Esophagus squamous epithelium (tissue), 4 donors: ENCODE results near the gene NAA35.

Experiments
- CTCF ChIP-seq, 6 experiments: fragments of 450-650 bp in 4 of 6; fragments of 200-600 bp in 2 of 6; sonication (generic) in 2 of 6; IDR thresholded peaks; one replicate each; pipeline ENCODE4 v1.5.1; 2016 to 2019; ENCODE audit warnings: antibody characterized with exemption in 6 of 6, mild to moderate bottlenecking in 4 of 6, moderate library complexity in 4 of 6
- POLR2A ChIP-seq, 4 donors: fragments of 450-650 bp; IDR thresholded peaks; one replicate each; pipeline ENCODE4 v1.6.1; 2017; ENCODE audit warnings: antibody characterized with exemption in 4 of 4, mild to moderate bottlenecking in 4 of 4, moderate library complexity in 3 of 4

GRCh38 chr9:86043586-86043985 lies 102.6 kb downstream of the NAA35 start:
- TF ChIP-seq CTCF (IDR thresholded peaks at IDR 0.05) (no peak), POLR2A (IDR thresholded peaks at IDR 0.05) (no peak)
